Liver (tissue), 3 donors: ENCODE results near the gene CCDC86.

Source experiments
- EGR1 ChIP-seq, 2 donors: IDR thresholded peaks; 2 replicates each; pipeline ENCODE4 v1.6.1; 2016 to 2018; ENCODE audit warnings: antibody characterized with exemption in 2 of 2, low read depth in 2 of 2
- FOXA1 ChIP-seq: IDR thresholded peaks from 2 replicates; pipeline ENCODE4 v1.6.1; 2016; ENCODE audit warnings: antibody characterized with exemption
- GABPA ChIP-seq, 2 donors: IDR thresholded peaks in 1 of 2; conservative IDR thresholded peaks in 1 of 2; 2 replicates each; pipeline ENCODE4 v1.6.1; 2016; ENCODE audit warnings: antibody characterized with exemption in 2 of 2, mild to moderate bottlenecking in 1 of 2, moderate library complexity in 1 of 2
- JUND ChIP-seq, 2 donors: IDR thresholded peaks; 2 replicates each; pipeline ENCODE4 v1.6.1; 2016; ENCODE audit warnings: antibody characterized with exemption in 2 of 2
- SP1 ChIP-seq: IDR thresholded peaks from 2 replicates; pipeline ENCODE4 v1.6.1; 2018; ENCODE audit warnings: antibody characterized with exemption, mild to moderate bottlenecking
- TAF1 ChIP-seq: conservative IDR thresholded peaks from 2 replicates; pipeline ENCODE4 v1.6.1; 2016; ENCODE audit warnings: antibody characterized with exemption, mild to moderate bottlenecking
- TF ChIP-seq, protein P1 (sequence below): fragments of 150-350 bp; IDR thresholded peaks from 2 replicates; pipeline ENCODE4 v1.5.1; 2017; ENCODE audit warnings: improper control_type of control experiment, low read depth, low read length; ENCODE audit not compliant: missing input control
- TF ChIP-seq, protein P2 (sequence below): IDR thresholded peaks from 2 replicates; pipeline ENCODE4 v1.6.1; 2016; ENCODE audit warnings: antibody characterized with exemption
- TF ChIP-seq, protein P3 (sequence below): IDR thresholded peaks from 2 replicates; pipeline ENCODE4 v1.6.1; 2016; ENCODE audit warnings: antibody characterized with exemption
- donor health status: healthy.
- donor health status: healthy.

GRCh38 chr11:60870276-60870675 is 28.4 kb downstream of the CCDC86 start:
- TF ChIP-seq, protein P1, sequence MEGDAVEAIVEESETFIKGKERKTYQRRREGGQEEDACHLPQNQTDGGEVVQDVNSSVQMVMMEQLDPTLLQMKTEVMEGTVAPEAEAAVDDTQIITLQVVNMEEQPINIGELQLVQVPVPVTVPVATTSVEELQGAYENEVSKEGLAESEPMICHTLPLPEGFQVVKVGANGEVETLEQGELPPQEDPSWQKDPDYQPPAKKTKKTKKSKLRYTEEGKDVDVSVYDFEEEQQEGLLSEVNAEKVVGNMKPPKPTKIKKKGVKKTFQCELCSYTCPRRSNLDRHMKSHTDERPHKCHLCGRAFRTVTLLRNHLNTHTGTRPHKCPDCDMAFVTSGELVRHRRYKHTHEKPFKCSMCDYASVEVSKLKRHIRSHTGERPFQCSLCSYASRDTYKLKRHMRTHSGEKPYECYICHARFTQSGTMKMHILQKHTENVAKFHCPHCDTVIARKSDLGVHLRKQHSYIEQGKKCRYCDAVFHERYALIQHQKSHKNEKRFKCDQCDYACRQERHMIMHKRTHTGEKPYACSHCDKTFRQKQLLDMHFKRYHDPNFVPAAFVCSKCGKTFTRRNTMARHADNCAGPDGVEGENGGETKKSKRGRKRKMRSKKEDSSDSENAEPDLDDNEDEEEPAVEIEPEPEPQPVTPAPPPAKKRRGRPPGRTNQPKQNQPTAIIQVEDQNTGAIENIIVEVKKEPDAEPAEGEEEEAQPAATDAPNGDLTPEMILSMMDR: no peak
- TF ChIP-seq EGR1 (IDR thresholded peaks at IDR 0.05; ENCODE audit: low read depth in 2 of 2) (no peak), FOXA1 (no peak), SP1 (no peak), JUND (IDR thresholded peaks at IDR 0.05) (no peak), GABPA (IDR thresholded peaks at IDR 0.05 in 1 of 2, conservative IDR thresholded peaks at IDR 0.05 in 1 of 2) (no peak), TAF1 (no peak)
- TF ChIP-seq, protein P2, sequence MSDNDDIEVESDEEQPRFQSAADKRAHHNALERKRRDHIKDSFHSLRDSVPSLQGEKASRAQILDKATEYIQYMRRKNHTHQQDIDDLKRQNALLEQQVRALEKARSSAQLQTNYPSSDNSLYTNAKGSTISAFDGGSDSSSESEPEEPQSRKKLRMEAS: no peak
- TF ChIP-seq, protein P3, sequence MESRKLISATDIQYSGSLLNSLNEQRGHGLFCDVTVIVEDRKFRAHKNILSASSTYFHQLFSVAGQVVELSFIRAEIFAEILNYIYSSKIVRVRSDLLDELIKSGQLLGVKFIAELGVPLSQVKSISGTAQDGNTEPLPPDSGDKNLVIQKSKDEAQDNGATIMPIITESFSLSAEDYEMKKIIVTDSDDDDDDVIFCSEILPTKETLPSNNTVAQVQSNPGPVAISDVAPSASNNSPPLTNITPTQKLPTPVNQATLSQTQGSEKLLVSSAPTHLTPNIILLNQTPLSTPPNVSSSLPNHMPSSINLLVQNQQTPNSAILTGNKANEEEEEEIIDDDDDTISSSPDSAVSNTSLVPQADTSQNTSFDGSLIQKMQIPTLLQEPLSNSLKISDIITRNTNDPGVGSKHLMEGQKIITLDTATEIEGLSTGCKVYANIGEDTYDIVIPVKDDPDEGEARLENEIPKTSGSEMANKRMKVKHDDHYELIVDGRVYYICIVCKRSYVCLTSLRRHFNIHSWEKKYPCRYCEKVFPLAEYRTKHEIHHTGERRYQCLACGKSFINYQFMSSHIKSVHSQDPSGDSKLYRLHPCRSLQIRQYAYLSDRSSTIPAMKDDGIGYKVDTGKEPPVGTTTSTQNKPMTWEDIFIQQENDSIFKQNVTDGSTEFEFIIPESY: no peak
